Inferior parietal cortex (tissue), 1 donor: ENCODE measurements around the gene CCDC186.

ENCODE experiments used
- DNase-seq: peaks from one replicate; pipeline ENCODE4 v3.0.0-alpha.2; 2016; ENCODE audit errors: extremely low spot score

CCDC186 gene

GRCh38 chr10:114110174-114110972 lies 63.6 kb downstream of the CCDC186 start:
- no peak for DNase-seq

GRCh38 chr10:114103284-114103683 lies 70.7 kb downstream of the CCDC186 start:
- DNase-seq: peak; percentile 84

GRCh38 chr10:114102256-114102655 lies 71.7 kb downstream of the CCDC186 start:
- DNase-seq: no peak

- no peak for DNase-seq
Measured at GRCh38 chr10:114100848-114101741, 72.9 kb downstream of the CCDC186 start.

GRCh38 chr10:114096864-114097263 lies 77.1 kb downstream of the CCDC186 start:
- no peak for DNase-seq

- no peak for DNase-seq
Measured at GRCh38 chr10:114095559-114096337, 78.3 kb downstream of the CCDC186 start.

GRCh38 chr10:114094795-114095194 lies 79.2 kb downstream of the CCDC186 start:
- DNase-seq: no peak

- no peak for DNase-seq
Measured at GRCh38 chr10:114087655-114088054, 86.3 kb downstream of the CCDC186 start.

GRCh38 chr10:114087255-114087654 lies 86.7 kb downstream of the CCDC186 start:
- DNase-seq: no peak

GRCh38 chr10:114084215-114084614 lies 89.8 kb downstream of the CCDC186 start:
- no peak for DNase-seq

GRCh38 chr10:114083040-114083439 lies 91.0 kb downstream of the CCDC186 start:
- no peak for DNase-seq

GRCh38 chr10:114081911-114082583 lies 92.0 kb downstream of the CCDC186 start:
- no peak for DNase-seq

GRCh38 chr10:114079421-114079820 lies 94.6 kb downstream of the CCDC186 start:
- DNase-seq: no peak

- no peak for DNase-seq
Measured at GRCh38 chr10:114078346-114078745, 95.7 kb downstream of the CCDC186 start.

- DNase-seq: no peak
Measured at GRCh38 chr10:114077815-114078219, 96.2 kb downstream of the CCDC186 start.

- DNase-seq: peak; percentile 60
Measured at GRCh38 chr10:114077347-114077746, 96.7 kb downstream of the CCDC186 start.

- no peak for DNase-seq
Measured at GRCh38 chr10:114075093-114075492, 98.9 kb downstream of the CCDC186 start.

GRCh38 chr10:114073395-114074186 lies 100.4 kb downstream of the CCDC186 start:
- DNase-seq: no peak

GRCh38 chr10:114071178-114071577 lies 102.8 kb downstream of the CCDC186 start:
- no peak for DNase-seq
